GM12873 (cell line): Measurements from ENCODE around the gene MECP2.
A peak's percentile ranks its signal among the peaks of the same experiment; 100 is the strongest.

Experiments
- TF ChIP-seq, protein P1 (sequence below): IDR thresholded peaks from 2 replicates; pipeline ENCODE4 v1.5.1; 2012; ENCODE audit warnings: low read depth, mild to moderate bottlenecking, moderate library complexity, low read length, control low read depth; ENCODE audit not compliant: insufficient read depth; ENCODE audit errors: missing control alignments

Gene MECP2

DNA sequence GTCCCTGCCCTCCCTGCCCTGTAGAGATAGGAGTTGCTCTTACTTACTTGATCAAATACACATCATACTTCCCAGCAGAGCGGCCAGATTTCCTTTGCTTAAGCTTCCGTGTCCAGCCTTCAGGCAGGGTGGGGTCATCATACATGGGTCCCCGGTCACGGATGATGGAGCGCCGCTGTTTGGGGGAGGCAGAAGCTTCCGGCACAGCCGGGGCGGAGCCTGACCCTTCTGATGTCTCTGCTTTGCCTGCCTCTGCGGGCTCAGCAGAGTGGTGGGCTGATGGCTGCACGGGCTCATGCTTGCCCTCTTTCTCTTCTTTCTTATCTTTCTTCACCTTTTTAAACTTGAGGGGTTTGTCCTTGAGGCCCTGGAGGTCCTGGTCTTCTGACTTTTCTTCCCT, 65.4 kb downstream of the MECP2 start:
- TF ChIP-seq, protein P1, sequence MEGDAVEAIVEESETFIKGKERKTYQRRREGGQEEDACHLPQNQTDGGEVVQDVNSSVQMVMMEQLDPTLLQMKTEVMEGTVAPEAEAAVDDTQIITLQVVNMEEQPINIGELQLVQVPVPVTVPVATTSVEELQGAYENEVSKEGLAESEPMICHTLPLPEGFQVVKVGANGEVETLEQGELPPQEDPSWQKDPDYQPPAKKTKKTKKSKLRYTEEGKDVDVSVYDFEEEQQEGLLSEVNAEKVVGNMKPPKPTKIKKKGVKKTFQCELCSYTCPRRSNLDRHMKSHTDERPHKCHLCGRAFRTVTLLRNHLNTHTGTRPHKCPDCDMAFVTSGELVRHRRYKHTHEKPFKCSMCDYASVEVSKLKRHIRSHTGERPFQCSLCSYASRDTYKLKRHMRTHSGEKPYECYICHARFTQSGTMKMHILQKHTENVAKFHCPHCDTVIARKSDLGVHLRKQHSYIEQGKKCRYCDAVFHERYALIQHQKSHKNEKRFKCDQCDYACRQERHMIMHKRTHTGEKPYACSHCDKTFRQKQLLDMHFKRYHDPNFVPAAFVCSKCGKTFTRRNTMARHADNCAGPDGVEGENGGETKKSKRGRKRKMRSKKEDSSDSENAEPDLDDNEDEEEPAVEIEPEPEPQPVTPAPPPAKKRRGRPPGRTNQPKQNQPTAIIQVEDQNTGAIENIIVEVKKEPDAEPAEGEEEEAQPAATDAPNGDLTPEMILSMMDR, result no peak

DNA sequence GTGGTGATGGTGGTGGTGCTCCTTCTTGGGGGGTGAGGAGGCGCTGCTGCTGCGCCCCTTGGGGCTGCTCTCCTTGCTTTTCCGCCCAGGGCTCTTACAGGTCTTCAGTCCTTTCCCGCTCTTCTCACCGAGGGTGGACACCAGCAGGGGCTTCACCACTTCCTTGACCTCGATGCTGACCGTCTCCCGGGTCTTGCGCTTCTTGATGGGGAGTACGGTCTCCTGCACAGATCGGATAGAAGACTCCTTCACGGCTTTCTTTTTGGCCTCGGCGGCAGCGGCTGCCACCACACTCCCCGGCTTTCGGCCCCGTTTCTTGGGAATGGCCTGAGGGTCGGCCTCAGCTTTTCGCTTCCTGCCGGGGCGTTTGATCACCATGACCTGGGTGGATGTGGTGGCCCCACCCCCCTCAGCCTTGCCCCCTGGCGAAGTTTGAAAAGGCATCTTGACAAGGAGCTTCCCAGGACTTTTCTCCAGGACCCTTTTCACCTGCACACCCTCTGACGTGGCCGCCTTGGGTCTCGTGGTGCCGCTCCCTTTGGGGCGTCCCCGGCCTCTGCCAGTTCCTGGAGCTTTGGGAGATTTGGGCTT, 66.7 kb downstream of the MECP2 start:
- TF ChIP-seq, protein P1, result no peak

DNA sequence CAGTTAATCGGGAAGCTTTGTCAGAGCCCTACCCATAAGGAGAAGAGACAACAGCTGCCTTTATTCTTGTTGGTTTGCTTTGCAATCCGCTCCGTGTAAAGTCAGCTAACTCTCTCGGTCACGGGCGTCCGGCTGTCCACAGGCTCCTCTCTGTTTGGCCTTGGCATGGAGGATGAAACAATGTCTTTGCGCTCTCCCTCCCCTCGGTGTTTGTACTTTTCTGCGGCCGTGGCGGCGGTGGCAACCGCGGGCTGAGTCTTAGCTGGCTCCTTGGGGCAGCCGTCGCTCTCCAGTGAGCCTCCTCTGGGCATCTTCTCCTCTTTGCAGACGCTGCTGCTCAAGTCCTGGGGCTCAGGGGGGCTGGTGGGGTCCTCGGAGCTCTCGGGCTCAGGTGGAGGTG, 67.3 kb downstream of the MECP2 start:
- TF ChIP-seq, protein P1, result no peak

DNA sequence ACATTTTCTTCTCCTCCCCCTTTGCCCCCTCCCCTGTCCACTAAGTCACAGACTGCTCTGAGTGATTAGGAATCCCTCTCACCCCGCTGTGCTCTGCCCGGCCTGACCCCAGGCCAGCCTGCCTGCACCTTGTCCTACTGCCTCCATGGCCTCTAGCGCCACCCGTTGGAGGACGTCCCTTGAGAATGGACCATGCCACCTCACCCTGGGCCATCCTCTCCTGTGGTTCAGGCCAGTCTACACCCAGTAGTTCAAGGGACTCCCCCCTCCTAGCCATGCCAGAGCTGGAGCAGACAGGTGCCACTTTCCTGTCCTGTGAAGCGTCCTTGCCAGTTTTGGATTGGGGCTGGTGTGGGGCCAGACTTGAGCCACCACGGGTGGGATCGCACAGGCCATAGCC, 68.1 kb downstream of the MECP2 start:
- TF ChIP-seq, protein P1, result peak; percentile 21

DNA sequence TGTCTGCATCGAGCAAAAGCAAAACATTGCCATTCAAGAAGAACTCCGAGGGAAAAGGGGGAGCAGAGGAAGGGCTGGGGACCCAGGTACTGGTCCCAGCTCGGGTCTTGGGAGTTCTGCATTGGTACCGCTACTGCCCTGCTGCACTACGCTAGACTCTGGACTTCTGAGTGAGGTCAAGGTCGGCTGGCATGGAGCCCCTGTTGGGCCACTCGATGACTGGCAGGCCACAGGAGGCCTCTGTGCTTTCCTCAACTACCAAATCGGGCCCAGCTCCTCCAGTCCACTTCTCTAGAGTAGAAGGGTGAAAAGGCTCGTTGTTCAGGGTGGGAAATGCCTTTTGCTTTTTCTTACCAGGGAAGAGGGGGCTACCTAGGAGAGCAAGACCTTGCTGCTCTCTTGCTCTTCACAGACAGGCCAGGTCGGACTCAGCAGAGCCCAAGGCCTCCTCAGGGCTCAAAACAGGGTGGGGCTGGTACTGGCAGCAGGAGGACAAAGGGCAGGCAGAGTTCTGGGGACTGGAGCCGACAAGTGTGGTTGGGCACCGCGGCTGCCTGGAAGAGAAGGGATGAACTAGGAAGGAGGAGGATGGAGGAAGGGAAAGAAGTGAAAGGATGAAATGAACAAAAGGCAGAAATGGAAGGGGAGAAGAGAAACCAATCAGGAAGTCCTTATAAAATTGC, 68.9 kb downstream of the MECP2 start:
- TF ChIP-seq, protein P1, result no peak

DNA sequence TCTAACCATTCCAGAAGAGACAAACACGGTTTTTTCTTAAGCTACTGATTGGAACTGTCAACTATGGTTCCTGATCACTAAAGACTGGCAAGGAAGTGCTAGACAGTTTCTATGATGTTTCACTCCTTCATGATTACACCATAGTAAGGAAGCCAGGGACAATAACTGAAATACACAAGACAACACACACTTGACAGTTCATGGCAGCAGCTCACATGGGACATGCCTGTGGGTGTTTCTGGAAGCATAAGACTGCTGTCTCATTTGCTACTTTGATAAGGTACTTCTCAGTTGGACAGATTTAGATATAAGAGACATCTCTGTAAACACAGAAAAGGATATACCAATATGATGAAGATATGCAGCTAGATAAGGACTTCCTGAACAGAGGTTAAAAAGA, 69.5 kb downstream of the MECP2 start:
- TF ChIP-seq, protein P1, result no peak

DNA sequence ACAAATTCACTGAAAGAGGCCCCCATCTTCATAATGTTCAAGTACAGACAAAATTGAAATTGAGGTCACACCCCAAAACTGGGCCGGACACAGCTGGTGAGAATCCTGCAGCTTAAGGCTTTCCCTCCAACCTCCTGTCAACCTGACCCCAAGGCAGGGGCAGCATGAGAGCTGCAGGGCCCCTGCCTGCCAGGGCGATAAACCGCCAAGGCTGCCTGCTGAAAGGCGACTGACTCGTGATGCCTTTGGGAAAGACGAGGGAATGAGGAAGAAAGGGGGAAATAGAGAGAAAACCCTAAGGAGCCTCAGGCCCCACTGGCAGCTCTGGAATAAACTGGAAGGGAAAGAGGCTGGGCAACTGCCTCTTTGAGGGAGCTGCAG, 70.5 kb downstream of the MECP2 start:
- TF ChIP-seq, protein P1, result no peak
